HUES64 (cell line): ENCODE data around the gene NCAM2.

Experiments used
- H3K27ac ChIP-seq: 2 replicates; pipeline ENCODE4 v1.7.0; 2013; ENCODE audit warnings: low read depth, low read length, inconsistent platforms
- H3K27me3 ChIP-seq: 2 replicates; pipeline ENCODE4 v1.6.1; 2013; ENCODE audit warnings: mild to moderate bottlenecking, low read length; ENCODE audit not compliant: insufficient read depth
- H3K36me3 ChIP-seq: 2 replicates; pipeline ENCODE4 v1.6.1; 2013; ENCODE audit warnings: mild to moderate bottlenecking, low read length; ENCODE audit not compliant: insufficient read depth
- H3K4me1 ChIP-seq: 2 replicates; pipeline ENCODE4 v1.6.1; 2013; ENCODE audit warnings: mild to moderate bottlenecking, low read length, moderate library complexity; ENCODE audit not compliant: insufficient read depth
- H3K4me3 ChIP-seq: 2 replicates; pipeline ENCODE4 v1.5.1; 2013; ENCODE audit warnings: mild to moderate bottlenecking, low read length, moderate library complexity
- H3K9ac ChIP-seq: 2 replicates; pipeline ENCODE4 v1.6.1; 2013; ENCODE audit warnings: mild to moderate bottlenecking, low read depth, low read length
- H3K9me3 ChIP-seq: 2 replicates; pipeline ENCODE4 v1.6.1; 2013; ENCODE audit warnings: low read depth, low read length; ENCODE audit not compliant: insufficient read depth
- WGBS: fragments of 150-250, 120-280 bp; methylation state at CpG from one replicate; pipeline ENCODE4 v1.1.7; 2013; ENCODE audit warnings: missing lambda C conversion rate; 5-methylcytosine and 5-hydroxymethylcytosine counted together

The NCAM2 gene

DNA sequence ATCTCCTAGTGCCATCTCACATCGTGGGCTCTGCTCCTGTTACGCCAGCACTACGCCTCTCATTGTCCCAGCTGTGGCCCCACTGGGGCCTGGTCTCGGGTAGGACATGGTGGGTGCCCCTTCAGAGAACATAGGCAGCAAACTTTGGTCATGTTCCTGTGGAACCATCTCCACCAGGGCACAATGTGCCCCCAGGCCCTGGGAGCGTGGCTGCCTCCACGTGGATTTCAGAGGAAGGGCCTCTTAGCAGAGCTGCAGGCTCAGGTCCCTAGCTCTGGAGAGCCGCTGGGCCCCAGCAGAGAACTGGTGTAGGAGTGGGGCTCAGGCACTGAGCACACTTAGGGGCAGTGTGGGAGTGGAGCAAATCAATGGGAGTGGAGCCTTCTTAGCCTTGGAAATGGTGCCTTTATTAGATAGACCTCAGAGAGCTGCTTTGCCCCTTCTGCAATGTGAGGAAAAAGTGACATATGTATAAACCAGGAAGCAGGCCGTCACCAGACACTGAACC, 460.0 kb downstream of the NCAM2 start:
- H3K4me3 ChIP-seq: no peak overlapping the region
- no peaks in the 10 kb centered on the region for H3K9me3 ChIP-seq
- H3K27ac ChIP-seq: no peak overlapping the region
- no peaks in the 10 kb centered on the region for H3K4me1 ChIP-seq
- no peak overlapping the region for H3K9ac ChIP-seq
- 85% methylated on average over 8 of the region's 8 CpGs for WGBS
- H3K27me3 ChIP-seq: no peaks in the 10 kb centered on the region
- no peaks in the 10 kb centered on the region for H3K36me3 ChIP-seq

DNA sequence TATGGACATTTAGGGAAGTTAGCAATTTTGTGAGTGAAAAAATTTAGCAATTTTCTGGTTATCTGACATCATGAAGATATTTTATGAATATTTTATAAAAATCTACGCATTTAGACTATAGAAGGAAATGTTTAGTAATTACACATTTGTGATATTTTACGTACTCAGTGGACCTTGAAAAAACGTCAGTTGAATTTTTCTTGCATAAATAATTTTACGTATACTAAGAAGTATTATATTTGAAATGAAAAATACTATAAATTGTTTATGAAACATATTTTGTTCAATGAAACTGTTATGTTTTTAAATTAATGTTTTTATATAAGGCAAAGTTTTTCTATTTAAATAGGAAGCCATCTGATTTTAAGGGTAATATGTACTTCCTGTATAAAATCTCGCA, 462.8 kb downstream of the NCAM2 start:
- Histone ChIP-seq H3K9ac (no peak overlapping the region), H3K9me3 (no peaks in the 10 kb centered on the region), H3K4me3 (no peak overlapping the region), H3K4me1 (no peaks in the 10 kb centered on the region), H3K27ac (no peak overlapping the region), H3K36me3 (no peaks in the 10 kb centered on the region), H3K27me3 (no peaks in the 10 kb centered on the region)
- 100% methylated on average over 1 of the region's 5 CpGs for WGBS

GRCh38 chr21:21463456-21463855, 465.2 kb downstream of the NCAM2 start:
- Histone ChIP-seq H3K27ac (no peak overlapping the region), H3K4me3 (no peak overlapping the region), H3K9me3 (no peaks in the 10 kb centered on the region), H3K27me3 (no peaks in the 10 kb centered on the region), H3K4me1 (no peaks in the 10 kb centered on the region), H3K36me3 (no peaks in the 10 kb centered on the region), H3K9ac (no peak overlapping the region)
- WGBS: 91% methylated on average over 4 of the region's 4 CpGs

DNA sequence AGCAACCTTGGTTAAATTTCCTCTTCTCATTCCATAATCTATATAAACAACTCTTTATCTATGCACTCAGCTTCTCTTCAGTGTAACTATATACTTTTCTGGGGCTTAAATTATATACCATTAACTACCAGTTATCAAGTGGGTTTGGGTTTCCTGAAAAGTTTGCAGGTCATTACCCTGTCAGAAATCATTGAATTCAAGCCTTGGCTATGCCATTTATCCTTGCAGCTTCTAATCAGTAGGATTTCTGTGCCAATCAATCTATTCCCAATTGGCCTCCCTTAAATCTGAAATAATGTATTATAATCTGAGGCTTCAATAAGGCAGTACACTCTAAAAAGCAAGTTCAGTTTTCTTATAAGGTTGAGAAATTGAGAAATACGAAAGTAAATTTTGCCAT, 466.5 kb downstream of the NCAM2 start:
- H3K27me3 ChIP-seq: no peaks in the 10 kb centered on the region
- WGBS: 86% methylated on average over 1 of the region's 1 CpG
- no peak overlapping the region for H3K4me3 ChIP-seq
- no peaks in the 10 kb centered on the region for H3K9me3 ChIP-seq
- H3K9ac ChIP-seq: no peak overlapping the region
- no peaks in the 10 kb centered on the region for H3K4me1 ChIP-seq
- H3K27ac ChIP-seq: no peak overlapping the region
- no peaks in the 10 kb centered on the region for H3K36me3 ChIP-seq

DNA sequence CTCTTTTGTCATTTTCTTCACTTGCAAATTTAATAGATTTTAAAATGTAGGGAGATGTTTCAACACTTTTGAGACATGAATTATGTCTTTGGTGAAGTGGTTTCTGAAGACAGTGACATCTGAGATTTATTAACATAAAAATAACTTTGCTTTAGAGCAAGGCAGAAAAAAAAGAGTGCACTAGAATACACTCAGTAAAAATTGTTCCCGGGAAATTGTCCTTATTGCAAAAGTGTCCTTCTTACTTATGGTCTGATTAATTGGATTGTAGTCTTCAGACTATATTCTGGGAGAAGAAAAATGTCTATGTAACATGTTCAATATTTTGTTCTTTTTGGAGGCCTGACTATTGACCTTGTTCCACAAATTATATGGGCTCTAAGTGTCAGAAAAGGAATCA, 468.5 kb downstream of the NCAM2 start:
- Histone ChIP-seq H3K27me3 (no peaks in the 10 kb centered on the region), H3K27ac (no peak overlapping the region), H3K36me3 (no peaks in the 10 kb centered on the region), H3K9me3 (no peaks in the 10 kb centered on the region), H3K9ac (no peak overlapping the region), H3K4me3 (no peak overlapping the region), H3K4me1 (no peaks in the 10 kb centered on the region)
- WGBS: 95% methylated on average over 1 of the region's 1 CpG

DNA sequence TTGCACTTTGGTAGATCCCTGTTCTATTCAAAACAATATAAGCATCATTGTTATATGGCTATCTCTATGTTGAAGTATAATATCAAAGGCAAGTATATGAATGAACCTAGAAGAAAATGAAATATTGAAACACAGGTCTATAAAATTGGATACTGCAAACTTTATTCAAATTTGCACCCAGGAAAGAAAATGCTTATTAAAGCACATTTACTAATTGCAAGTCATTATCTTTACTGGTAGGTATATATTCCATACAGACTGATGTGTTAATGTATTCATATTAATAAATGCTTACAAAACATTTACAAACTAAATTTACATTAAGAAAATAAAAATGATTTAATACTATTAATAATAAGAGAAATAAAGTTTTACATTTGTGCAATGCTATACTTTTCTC, 469.8 kb downstream of the NCAM2 start:
- H3K9me3 ChIP-seq: no peaks in the 10 kb centered on the region
- no peak overlapping the region for H3K4me3 ChIP-seq

DNA sequence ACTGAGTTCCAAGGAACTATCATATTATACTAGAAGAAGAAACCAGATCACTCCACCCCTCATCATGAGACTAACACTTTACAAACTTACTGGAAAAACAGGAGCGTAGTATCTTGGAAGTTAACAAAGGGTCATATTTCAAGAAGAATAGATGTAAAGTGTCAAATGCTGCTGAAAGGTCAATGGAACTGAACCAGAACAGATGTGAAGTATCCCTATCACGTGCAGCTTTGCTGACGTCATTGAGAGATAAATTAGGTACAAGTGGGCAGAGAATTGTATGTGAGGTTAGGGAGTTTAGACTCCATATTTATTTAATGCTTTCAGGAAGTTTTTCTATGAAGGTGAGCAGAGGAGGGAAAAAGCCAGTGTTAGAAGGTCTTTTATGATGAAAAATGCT, 483.0 kb downstream of the NCAM2 start:
- no peak overlapping the region for H3K9ac ChIP-seq
- WGBS: 94% methylated on average over 3 of the region's 3 CpGs
- H3K4me3 ChIP-seq: no peak overlapping the region

More for the DNA sequence above, 469.8 kb downstream of the NCAM2 start:
- Histone ChIP-seq H3K9ac (no peak overlapping the region), H3K27me3 (no peaks in the 10 kb centered on the region), H3K36me3 (no peaks in the 10 kb centered on the region), H3K4me1 (no peaks in the 10 kb centered on the region), H3K27ac (no peak overlapping the region)

DNA sequence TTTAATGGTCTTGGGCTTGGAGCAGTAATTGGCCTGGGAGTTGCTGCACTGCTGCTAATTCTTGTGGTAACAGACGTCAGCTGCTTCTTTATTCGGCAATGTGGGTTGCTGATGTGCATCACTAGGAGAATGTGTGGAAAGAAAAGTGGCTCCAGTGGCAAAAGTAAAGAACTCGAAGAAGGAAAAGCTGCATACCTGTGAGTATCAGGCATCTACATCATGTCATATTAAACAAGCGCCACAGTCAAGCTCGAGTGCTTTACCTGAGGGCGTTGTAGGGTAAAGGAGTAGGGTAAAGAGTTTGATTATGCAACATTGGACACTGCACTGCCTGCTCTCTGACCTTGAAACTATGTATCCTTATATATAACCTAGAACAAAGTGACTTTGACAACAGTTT, 510.6 kb downstream of the NCAM2 start:
- 92% methylated on average over 6 of the region's 6 CpGs for WGBS
- Histone ChIP-seq H3K9me3 (no peaks in the 10 kb centered on the region), H3K4me3 (no peak overlapping the region), H3K36me3 (no peaks in the 10 kb centered on the region), H3K27ac (no peak overlapping the region), H3K27me3 (no peaks in the 10 kb centered on the region), H3K9ac (no peak overlapping the region), H3K4me1 (no peaks in the 10 kb centered on the region)

More for the DNA sequence above, 483.0 kb downstream of the NCAM2 start:
- no peaks in the 10 kb centered on the region for H3K9me3 ChIP-seq
- no peaks in the 10 kb centered on the region for H3K36me3 ChIP-seq
- H3K4me1 ChIP-seq: no peaks in the 10 kb centered on the region
- H3K27me3 ChIP-seq: no peaks in the 10 kb centered on the region
- H3K27ac ChIP-seq: no peak overlapping the region

DNA sequence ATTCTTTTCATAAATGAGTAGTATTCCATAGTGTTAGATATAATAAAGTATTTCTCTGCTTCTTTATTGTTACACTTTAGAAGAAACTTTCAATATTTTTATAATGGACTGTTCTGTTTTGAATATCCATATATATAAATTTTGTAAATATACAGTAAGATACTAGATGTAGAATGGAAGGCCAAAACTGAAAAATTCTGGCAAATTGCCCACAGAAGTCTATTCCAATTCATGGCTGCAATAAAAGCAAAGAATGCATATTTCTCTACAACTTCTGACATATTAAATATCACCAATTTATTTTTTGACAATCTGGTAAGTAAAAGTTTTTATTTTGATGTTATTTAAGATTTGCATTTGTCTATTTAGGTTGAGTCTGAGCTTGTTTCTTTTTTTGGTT, 532.5 kb downstream of the NCAM2 start:
- Histone ChIP-seq H3K4me1 (no peaks in the 10 kb centered on the region), H3K4me3 (no peak overlapping the region), H3K36me3 (no peaks in the 10 kb centered on the region), H3K9ac (no peak overlapping the region), H3K27me3 (no peaks in the 10 kb centered on the region), H3K27ac (no peak overlapping the region), H3K9me3 (no peaks in the 10 kb centered on the region)

- Histone ChIP-seq H3K27me3 (no peaks in the 10 kb centered on the region), H3K4me1 (no peaks in the 10 kb centered on the region), H3K4me3 (no peak overlapping the region), H3K36me3 (no peaks in the 10 kb centered on the region), H3K9ac (no peak overlapping the region), H3K27ac (no peak overlapping the region), H3K9me3 (no peaks in the 10 kb centered on the region)
- 94% methylated on average over 5 of the region's 5 CpGs for WGBS
These were observed 549.3 kb downstream of the NCAM2 start for GRCh38 chr21:21547368-21547953.

- no peak overlapping the region for H3K4me3 ChIP-seq
- H3K27ac ChIP-seq: no peak overlapping the region
- H3K9ac ChIP-seq: no peak overlapping the region
- H3K4me1 ChIP-seq: no peaks in the 10 kb centered on the region
- H3K9me3 ChIP-seq: peaks cover 8% of the 10 kb centered on the region; the same call in 1 of the 2 replicates
- no peaks in the 10 kb centered on the region for H3K36me3 ChIP-seq
- no peaks in the 10 kb centered on the region for H3K27me3 ChIP-seq
- WGBS: 100% methylated on average over 2 of the region's 2 CpGs
These were observed 561.3 kb downstream of the NCAM2 start for GRCh38 chr21:21559285-21560045.
